Astrocyte (in vitro differentiated cells and primary cell): ENCODE measurements around the gene FOXF1. TPM values are rescaled to one million over a fixed set of nuclear protein-coding genes. Genes with fewer than 3 reads are reported as not detected.
A peak's percentile ranks its signal among the peaks of the same experiment; 100 is the strongest.

ENCODE experiments used
- DNase-seq: peaks from one replicate; pipeline ENCODE4 v3.0.0-alpha.2; 2010; ENCODE audit warnings: low read depth
- FAIRE-seq: peaks from 2 replicates; lab custom pipeline; 2011; peaks lifted over from hg19 to GRCh38; lab: Jason Lieb, UNC
- H2AFZ ChIP-seq: 2 replicates; pipeline ENCODE4 v1.6.0; 2012; ENCODE audit warnings: low read depth, low read length, inconsistent platforms
- H3K27ac ChIP-seq: 2 replicates; pipeline ENCODE4 v1.5.1; 2011; ENCODE audit warnings: low read depth, low read length, inconsistent platforms
- H3K27me3 ChIP-seq: 2 replicates; pipeline ENCODE4 v1.6.0; 2011; ENCODE audit warnings: low read length, inconsistent platforms; ENCODE audit not compliant: insufficient read depth
- H3K36me3 ChIP-seq: 2 replicates; pipeline ENCODE4 v1.5.1; 2011; ENCODE audit warnings: low read length, inconsistent platforms; ENCODE audit not compliant: insufficient read depth
- H3K4me1 ChIP-seq: 2 replicates; pipeline ENCODE4 v1.5.1; 2011; ENCODE audit warnings: low read length, inconsistent platforms; ENCODE audit not compliant: insufficient read depth
- H3K4me2 ChIP-seq: 2 replicates; pipeline ENCODE4 v1.6.0; 2012; ENCODE audit warnings: low read length, inconsistent platforms
- H3K4me3 ChIP-seq: 2 replicates; pipeline ENCODE4 v1.5.1; 2011; ENCODE audit warnings: low read depth, mild to moderate bottlenecking, low read length, inconsistent platforms; ENCODE audit not compliant: insufficient read depth
- H3K79me2 ChIP-seq: 2 replicates; pipeline ENCODE4 v1.6.0; 2012; ENCODE audit warnings: mild to moderate bottlenecking, low read length, inconsistent platforms; ENCODE audit not compliant: insufficient read depth
- H3K9ac ChIP-seq: 2 replicates; pipeline ENCODE4 v1.6.0; 2012; ENCODE audit warnings: mild to moderate bottlenecking, low read length, inconsistent platforms
- H3K9me3 ChIP-seq: 2 replicates; pipeline ENCODE4 v1.5.1; 2012; ENCODE audit warnings: low read depth, mild to moderate bottlenecking, low read length, inconsistent platforms; ENCODE audit not compliant: insufficient read depth
- H4K20me1 ChIP-seq: 2 replicates; pipeline ENCODE4 v1.6.0; 2012; ENCODE audit warnings: low read length, inconsistent platforms; ENCODE audit not compliant: insufficient read depth
- H3K27ac Mint-ChIP-seq: one replicate; pipeline ENCODE4 v1.8.0; 2021; ENCODE audit warnings: mild to moderate bottlenecking, mixed read lengths; ENCODE audit not compliant: unreplicated experiment
- H3K27me3 Mint-ChIP-seq: one replicate; pipeline ENCODE4 v1.8.0; 2021; ENCODE audit warnings: low read depth, mixed read lengths; ENCODE audit not compliant: unreplicated experiment
- H3K36me3 Mint-ChIP-seq: one replicate; pipeline ENCODE4 v1.8.0; 2021; ENCODE audit warnings: low read depth, mixed read lengths; ENCODE audit not compliant: unreplicated experiment
- H3K4me1 Mint-ChIP-seq: one replicate; pipeline ENCODE4 v1.8.0; 2021; ENCODE audit warnings: low read depth, mixed read lengths; ENCODE audit not compliant: unreplicated experiment
- H3K4me3 Mint-ChIP-seq: one replicate; pipeline ENCODE4 v1.8.0; 2021; ENCODE audit warnings: mild to moderate bottlenecking, moderate library complexity, mixed read lengths; ENCODE audit not compliant: unreplicated experiment
- H3K9me3 Mint-ChIP-seq: one replicate; pipeline ENCODE4 v1.8.0; 2021; ENCODE audit warnings: mild to moderate bottlenecking, mixed read lengths; ENCODE audit not compliant: unreplicated experiment
- CTCF ChIP-seq: IDR thresholded peaks from 2 replicates; pipeline ENCODE4 v1.5.1; 2011; ENCODE audit warnings: low read depth, mild to moderate bottlenecking, inconsistent platforms, low read length, moderate library complexity; ENCODE audit not compliant: insufficient read depth
- EZH2 ChIP-seq: IDR thresholded peaks from 2 replicates; pipeline ENCODE4 v1.6.1; 2012; ENCODE audit warnings: mild to moderate bottlenecking, low read length, inconsistent platforms; ENCODE audit not compliant: insufficient read depth
- total RNA-seq: library from RNA; stranded (reverse); gene quantifications from 2 replicates; pipeline ENCODE4 v1.2.1, GENCODE V29; 2021

The FOXF1 gene
- total RNA-seq, 1 donor from 2014 or later = 0.07 TPM

GRCh38 chr16:86477642-86478041 is 32.7 kb upstream of the FOXF1 start:
- peaks cover 2% of the 10 kb centered on the region for H3K9me3 Mint-ChIP-seq
- Histone ChIP-seq H3K36me3 (no peaks in the 10 kb centered on the region), H3K27ac (no peak overlapping the region), H3K9me3 (peaks cover under 1% of the 10 kb centered on the region), H4K20me1 (no peaks in the 10 kb centered on the region), H3K79me2 (no peaks in the 10 kb centered on the region), H3K27me3 (peaks cover 32% of the 10 kb centered on the region), H3K4me2 (no peak overlapping the region), H3K4me3 (no peak overlapping the region), H2AFZ (no peak overlapping the region), H3K4me1 (no peaks in the 10 kb centered on the region), H3K9ac (no peak overlapping the region)
- H3K27me3 Mint-ChIP-seq = peaks cover 70% of the 10 kb centered on the region
- FAIRE-seq (no peak), DNase-seq (peak; percentile 59)
- H3K4me3 Mint-ChIP-seq = no peak overlapping the region
- no peak for TF ChIP-seq EZH2
- TF ChIP-seq CTCF = no peak
- peaks cover 1% of the 10 kb centered on the region for H3K36me3 Mint-ChIP-seq
- no peak overlapping the region for H3K27ac Mint-ChIP-seq
- no peaks in the 10 kb centered on the region for H3K4me1 Mint-ChIP-seq

- Histone ChIP-seq H4K20me1 (no peaks in the 10 kb centered on the region), H3K9me3 (peaks cover 1% of the 10 kb centered on the region), H3K27ac (no peak overlapping the region), H3K4me3 (no peak overlapping the region), H2AFZ (no peak overlapping the region), H3K4me2 (no peak overlapping the region), H3K27me3 (peaks cover 38% of the 10 kb centered on the region), H3K9ac (no peak overlapping the region), H3K4me1 (no peaks in the 10 kb centered on the region), H3K79me2 (no peaks in the 10 kb centered on the region), H3K36me3 (no peaks in the 10 kb centered on the region)
- peaks cover 67% of the 10 kb centered on the region for H3K27me3 Mint-ChIP-seq
- no peak for DNase-seq
- H3K4me1 Mint-ChIP-seq = no peaks in the 10 kb centered on the region
- no peak for FAIRE-seq
- TF ChIP-seq EZH2 = no peak
- TF ChIP-seq CTCF = no peak
- peaks cover 7% of the 10 kb centered on the region for H3K9me3 Mint-ChIP-seq
- H3K27ac Mint-ChIP-seq = no peak overlapping the region
- peaks cover 1% of the 10 kb centered on the region for H3K36me3 Mint-ChIP-seq
- H3K4me3 Mint-ChIP-seq = no peak overlapping the region
These were observed 31.5 kb upstream of the FOXF1 start for GRCh38 chr16:86478779-86479178.

GRCh38 chr16:86479419-86479818 is 30.9 kb upstream of the FOXF1 start:
- H3K27me3 ChIP-seq = peaks cover 41% of the 10 kb centered on the region
- peak; percentile 23 for DNase-seq

More at GRCh38 chr16:86479419-86479818, 30.9 kb upstream of the FOXF1 start:
- peaks cover 2% of the 10 kb centered on the region for H3K36me3 Mint-ChIP-seq
- H3K4me1 Mint-ChIP-seq = no peaks in the 10 kb centered on the region
- H3K4me3 Mint-ChIP-seq = no peak overlapping the region
- no peak overlapping the region for H3K27ac Mint-ChIP-seq
- Histone ChIP-seq H3K36me3 (no peaks in the 10 kb centered on the region), H3K4me2 (no peak overlapping the region), H3K9me3 (peaks cover 8% of the 10 kb centered on the region), H4K20me1 (no peaks in the 10 kb centered on the region), H3K9ac (no peak overlapping the region), H3K27ac (no peak overlapping the region), H3K4me3 (no peak overlapping the region), H2AFZ (no peak overlapping the region), H3K4me1 (no peaks in the 10 kb centered on the region), H3K79me2 (no peaks in the 10 kb centered on the region)
- no peak for FAIRE-seq
- H3K27me3 Mint-ChIP-seq = peaks cover 63% of the 10 kb centered on the region
- H3K9me3 Mint-ChIP-seq = peaks cover 7% of the 10 kb centered on the region
- no peak for TF ChIP-seq EZH2
- no peak for TF ChIP-seq CTCF
